ENCODE results near the gene PGLYRP4.

GRCh38 chr1:153368495-153368894, 19.9 kb upstream of the PGLYRP4 start:
- no peak for TF ChIP-seq CTCF (IDR thresholded peaks at IDR 0.05)
- TF ChIP-seq POLR2A (IDR thresholded peaks at IDR 0.05) = no peak
- no peak for TF ChIP-seq POLR2AphosphoS5 (IDR thresholded peaks at IDR 0.05)

Measured in prostate gland (tissue), 2 donors.